ENCODE data around the gene TNS1. TPM values are rescaled to one million over a fixed set of nuclear protein-coding genes. Genes with fewer than 3 reads are reported as not detected.

TNS1 gene
- total RNA-seq, 1 experiment from 2014 or later = 1.5 TPM

DNA sequence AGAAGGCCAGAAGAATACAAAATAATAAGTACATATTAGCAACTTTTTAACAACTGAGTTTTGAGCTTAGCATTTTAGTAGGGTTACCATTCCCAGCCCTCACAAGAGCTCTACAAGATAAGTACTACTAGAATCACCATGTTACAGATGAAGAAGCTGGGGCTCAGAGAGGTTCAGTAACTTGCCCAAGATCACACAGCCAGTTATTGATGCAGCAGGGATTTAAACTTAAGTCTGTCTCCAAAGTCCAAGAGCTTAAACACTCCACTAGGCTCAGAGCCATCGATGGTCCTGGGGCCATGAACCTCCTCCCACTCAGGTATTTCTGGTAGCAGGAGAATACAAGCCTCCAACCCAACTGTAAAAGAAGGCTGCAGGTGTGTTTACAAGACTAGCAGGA, 30.8 kb downstream of the TNS1 start:
- Histone ChIP-seq H3K4me3 (ENCODE audit: low read length) (no peak overlapping the region), H3K27me3 (ENCODE audit: low read length) (peaks cover 92% of the 10 kb centered on the region), H3F3A (ENCODE audit: low read length, unreplicated experiment) (no peaks in the 10 kb centered on the region), H2AFZ (ENCODE audit: low read length) (no peak overlapping the region), H3K9me2 (replicated peaks; ENCODE audit: low read length) (no peaks in the 10 kb centered on the region), H4K20me1 (ENCODE audit: low read length) (no peaks in the 10 kb centered on the region), H3K4me1 (ENCODE audit: insufficient read depth, low read length) (no peaks in the 10 kb centered on the region), H3K27ac (ENCODE audit: low read length) (no peak overlapping the region), H3K36me3 (ENCODE audit: low read depth, low read length) (no peaks in the 10 kb centered on the region), H3K9ac (ENCODE audit: low read length) (no peak overlapping the region), H3K4me2 (ENCODE audit: low read length) (no peak overlapping the region), H3K79me2 (ENCODE audit: low read length) (no peaks in the 10 kb centered on the region), H3K9me3 (ENCODE audit: low read length) (no peaks in the 10 kb centered on the region)
- BruUV-seq (replicated peaks) = no TSS peak
- DNase-seq (no peak), ATAC-seq (no peak)
- intact Hi-C loops (cut with micrococcal nuclease) = no loop called here
- ChIA-PET CTCF (no interaction called here), POLR2A (ENCODE audit: unreplicated experiment) (no interaction called here)
- no peak for TF ChIP-seq EZH2phosphoT487 (IDR thresholded peaks at IDR 0.05; ENCODE audit: borderline replicate concordance, low read length)
- no peak for TF ChIP-seq EZH2 (IDR thresholded peaks at IDR 0.05; ENCODE audit: low read length, unreplicated experiment)
- TF ChIP-seq, protein P1, sequence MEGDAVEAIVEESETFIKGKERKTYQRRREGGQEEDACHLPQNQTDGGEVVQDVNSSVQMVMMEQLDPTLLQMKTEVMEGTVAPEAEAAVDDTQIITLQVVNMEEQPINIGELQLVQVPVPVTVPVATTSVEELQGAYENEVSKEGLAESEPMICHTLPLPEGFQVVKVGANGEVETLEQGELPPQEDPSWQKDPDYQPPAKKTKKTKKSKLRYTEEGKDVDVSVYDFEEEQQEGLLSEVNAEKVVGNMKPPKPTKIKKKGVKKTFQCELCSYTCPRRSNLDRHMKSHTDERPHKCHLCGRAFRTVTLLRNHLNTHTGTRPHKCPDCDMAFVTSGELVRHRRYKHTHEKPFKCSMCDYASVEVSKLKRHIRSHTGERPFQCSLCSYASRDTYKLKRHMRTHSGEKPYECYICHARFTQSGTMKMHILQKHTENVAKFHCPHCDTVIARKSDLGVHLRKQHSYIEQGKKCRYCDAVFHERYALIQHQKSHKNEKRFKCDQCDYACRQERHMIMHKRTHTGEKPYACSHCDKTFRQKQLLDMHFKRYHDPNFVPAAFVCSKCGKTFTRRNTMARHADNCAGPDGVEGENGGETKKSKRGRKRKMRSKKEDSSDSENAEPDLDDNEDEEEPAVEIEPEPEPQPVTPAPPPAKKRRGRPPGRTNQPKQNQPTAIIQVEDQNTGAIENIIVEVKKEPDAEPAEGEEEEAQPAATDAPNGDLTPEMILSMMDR (conservative IDR thresholded peaks at IDR 0.05; ENCODE audit: low read depth, low read length) = no peak

DNA sequence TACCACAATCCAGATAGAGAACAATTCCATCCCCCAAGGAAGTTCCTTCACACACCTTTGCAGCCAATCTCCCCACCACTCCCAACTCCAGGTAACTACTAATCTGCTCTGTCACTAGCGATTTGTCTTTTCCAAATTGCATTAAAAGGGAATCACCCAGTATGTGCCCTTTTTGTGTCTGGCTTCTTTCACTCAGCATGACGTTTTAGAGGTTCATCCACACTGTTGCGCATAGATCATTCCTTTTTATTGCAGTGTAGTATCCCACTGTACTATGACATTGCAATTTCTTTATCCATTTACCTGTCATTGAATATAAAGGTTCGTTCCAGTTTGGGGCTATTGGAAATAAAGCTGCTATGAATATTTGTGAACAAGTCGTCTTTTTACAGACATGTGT, 31.6 kb downstream of the TNS1 start:
- CTCF ChIA-PET = no interaction called here
- POLR2A ChIA-PET (ENCODE audit: unreplicated experiment) = no interaction called here
- no peaks in the 10 kb centered on the region for H3K36me3 ChIP-seq (ENCODE audit: low read depth, low read length)
- H3F3A ChIP-seq (ENCODE audit: low read length, unreplicated experiment) = no peaks in the 10 kb centered on the region
- H3K9me3 ChIP-seq (ENCODE audit: low read length) = no peaks in the 10 kb centered on the region
- no peak overlapping the region for H2AFZ ChIP-seq (ENCODE audit: low read length)
- no peak overlapping the region for H3K4me3 ChIP-seq (ENCODE audit: low read length)
- H3K27ac ChIP-seq (ENCODE audit: low read length) = no peak overlapping the region
- no peaks in the 10 kb centered on the region for H3K4me1 ChIP-seq (ENCODE audit: insufficient read depth, low read length)
- no TSS peak for BruUV-seq (replicated peaks)
- H3K79me2 ChIP-seq (ENCODE audit: low read length) = no peaks in the 10 kb centered on the region
- H3K4me2 ChIP-seq (ENCODE audit: low read length) = no peak overlapping the region
- no peak overlapping the region for H3K9ac ChIP-seq (ENCODE audit: low read length)
- peaks cover 90% of the 10 kb centered on the region for H3K27me3 ChIP-seq (ENCODE audit: low read length)
- DNase-seq (no peak), ATAC-seq (no peak)
- TF ChIP-seq EZH2phosphoT487 (IDR thresholded peaks at IDR 0.05; ENCODE audit: borderline replicate concordance, low read length) = no peak
- TF ChIP-seq EZH2 (IDR thresholded peaks at IDR 0.05; ENCODE audit: low read length, unreplicated experiment) = no peak
- TF ChIP-seq, protein P1 (conservative IDR thresholded peaks at IDR 0.05; ENCODE audit: low read depth, low read length) = no peak
- intact Hi-C loops (cut with micrococcal nuclease) = no loop called here
- H3K9me2 ChIP-seq (replicated peaks; ENCODE audit: low read length) = no peaks in the 10 kb centered on the region
- no peaks in the 10 kb centered on the region for H4K20me1 ChIP-seq (ENCODE audit: low read length)

DNA sequence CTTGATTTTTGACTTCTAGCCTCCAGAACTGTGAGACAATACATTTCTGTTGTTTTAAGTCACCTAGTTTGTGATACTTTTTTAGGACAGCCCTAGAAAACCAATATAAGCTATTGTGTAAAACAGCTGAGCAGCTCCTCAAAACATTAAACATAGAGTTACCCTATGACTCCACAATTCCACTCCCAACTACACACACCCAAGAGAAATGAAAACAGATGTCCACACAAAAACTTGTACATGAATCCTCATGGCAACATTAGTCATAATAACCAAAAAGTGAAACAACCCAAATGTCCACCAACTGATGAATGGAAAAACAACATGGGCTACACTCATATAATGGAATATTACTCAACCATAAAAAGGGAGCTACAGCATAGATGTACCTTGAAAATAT, 32.6 kb downstream of the TNS1 start:
- no peak for TF ChIP-seq EZH2 (IDR thresholded peaks at IDR 0.05; ENCODE audit: low read length, unreplicated experiment)
- no peak for TF ChIP-seq EZH2phosphoT487 (IDR thresholded peaks at IDR 0.05; ENCODE audit: borderline replicate concordance, low read length)
- TF ChIP-seq, protein P1 (conservative IDR thresholded peaks at IDR 0.05; ENCODE audit: low read depth, low read length) = no peak
- Histone ChIP-seq H3K4me1 (ENCODE audit: insufficient read depth, low read length) (no peaks in the 10 kb centered on the region), H3K9me2 (replicated peaks; ENCODE audit: low read length) (no peaks in the 10 kb centered on the region), H3K27me3 (ENCODE audit: low read length) (peaks cover 84% of the 10 kb centered on the region), H3K27ac (ENCODE audit: low read length) (no peak overlapping the region), H3K79me2 (ENCODE audit: low read length) (no peaks in the 10 kb centered on the region), H2AFZ (ENCODE audit: low read length) (no peak overlapping the region), H3K4me3 (ENCODE audit: low read length) (no peak overlapping the region), H3F3A (ENCODE audit: low read length, unreplicated experiment) (no peaks in the 10 kb centered on the region), H3K36me3 (ENCODE audit: low read depth, low read length) (no peaks in the 10 kb centered on the region), H4K20me1 (ENCODE audit: low read length) (no peaks in the 10 kb centered on the region), H3K9me3 (ENCODE audit: low read length) (no peaks in the 10 kb centered on the region), H3K4me2 (ENCODE audit: low read length) (no peak overlapping the region), H3K9ac (ENCODE audit: low read length) (no peak overlapping the region)
- POLR2A ChIA-PET (ENCODE audit: unreplicated experiment) = no interaction called here
- no peak for ATAC-seq
- no TSS peak for BruUV-seq (replicated peaks)
- intact Hi-C loops (cut with micrococcal nuclease) = no loop called here
- CTCF ChIA-PET = no interaction called here
- DNase-seq = no peak
